GM12874 (cell line): Measurements from ENCODE around the gene BABAM1.

ENCODE experiments used
- CTCF ChIP-seq: IDR thresholded peaks from 2 replicates; pipeline ENCODE4 v1.5.1; 2011; ENCODE audit warnings: low read depth, mild to moderate bottlenecking, control low read depth, low read length, moderate library complexity; ENCODE audit not compliant: insufficient read depth

BABAM1 gene

GRCh38 chr19:17266975-17267788 lies at the start of gene BABAM1:
Gene BABAM1, plus strand, starts transcription at chr19:17267443. Its CDS starts 1,364 bp downstream, at chr19:17268807.
- no peak for TF ChIP-seq CTCF

GRCh38 chr19:17219286-17219685 lies 48.0 kb upstream of the BABAM1 start:
- TF ChIP-seq CTCF = no peak

GRCh38 chr19:17220207-17220758 lies 47.0 kb upstream of the BABAM1 start:
- TF ChIP-seq CTCF = no peak

GRCh38 chr19:17225053-17225452 lies 42.2 kb upstream of the BABAM1 start:
- no peak for TF ChIP-seq CTCF

- no peak for TF ChIP-seq CTCF
These were observed 41.0 kb upstream of the BABAM1 start, which contains the start of gene OCEL1 for GRCh38 chr19:17226002-17226933. Gene OCEL1, plus strand, starts transcription at chr19:17226226. Its CDS starts 22 bp downstream, at chr19:17226248.

- no peak for TF ChIP-seq CTCF
These were observed 39.4 kb upstream of the BABAM1 start for GRCh38 chr19:17227798-17228367.
